Measurements from ENCODE around the gene RAI1. TPM values are rescaled to one million over a fixed set of nuclear protein-coding genes. Genes with fewer than 3 reads are reported as not detected.

The RAI1 gene
- total and polyA plus RNA-seq, 2 of the 13 experiments (the other 11 are each of a cell fraction or from before 2014, with no cell fraction given): 3.4 to 5.2 TPM

GRCh38 chr17:17781591-17782496 is 100.6 kb downstream of the RAI1 start (continued):
- no peak for TF ChIP-seq PAWR (CRISPR knock-in tag; IDR thresholded peaks at IDR 0.05; ENCODE audit: borderline replicate concordance)
- TF ChIP-seq TBX2 (CRISPR knock-in tag; IDR thresholded peaks at IDR 0.05; ENCODE audit: borderline replicate concordance): peak; percentile 45; the same call in 1 of the 2 replicates
- TF ChIP-seq MEIS1 (CRISPR knock-in tag; IDR thresholded peaks at IDR 0.05; ENCODE audit: borderline replicate concordance): no peak
- TF ChIP-seq EED (CRISPR knock-in tag; IDR thresholded peaks at IDR 0.05): peak; percentile 68; the same call in 1 of the 2 replicates
- TF ChIP-seq STAG1 (CRISPR knock-in tag; IDR thresholded peaks at IDR 0.05): no peak
- TF ChIP-seq PTBP1 (IDR thresholded peaks at IDR 0.05; ENCODE audit: low read depth, low read length, poor library complexity, severe bottlenecking): no peak
- TF ChIP-seq ZNF747 (CRISPR knock-in tag; IDR thresholded peaks at IDR 0.05; ENCODE audit: borderline replicate concordance): 0 out of 2 replicates have a peak, but pooled peaks have one; percentile 31
- TF ChIP-seq TAF1 (CRISPR knock-in tag; IDR thresholded peaks at IDR 0.05): no peak
- no peak for TF ChIP-seq KAT8 (CRISPR knock-in tag; IDR thresholded peaks at IDR 0.05)
- TF ChIP-seq ZNF230 (CRISPR knock-in tag; IDR thresholded peaks at IDR 0.05): no peak
- no peak for TF ChIP-seq ZNF543 (CRISPR knock-in tag; IDR thresholded peaks at IDR 0.05)
- no peak for TF ChIP-seq MXD4 (CRISPR knock-in tag; IDR thresholded peaks at IDR 0.05)
- no peak for TF ChIP-seq SMARCE1 (IDR thresholded peaks at IDR 0.05; ENCODE audit: borderline replicate concordance)
- TF ChIP-seq CHD2 (IDR thresholded peaks at IDR 0.05; ENCODE audit: low read depth, low read length): no peak
- no peak for TF ChIP-seq ZMYM3 (CRISPR knock-in tag; IDR thresholded peaks at IDR 0.05)
- no peak for TF ChIP-seq FOXK1 (CRISPR knock-in tag; IDR thresholded peaks at IDR 0.05; ENCODE audit: borderline replicate concordance, low read depth)
- TF ChIP-seq GMEB1 (CRISPR knock-in tag; IDR thresholded peaks at IDR 0.05; ENCODE audit: borderline replicate concordance): no peak
- no peak for TF ChIP-seq ZNF263 (CRISPR knock-in tag; IDR thresholded peaks at IDR 0.05)
- TF ChIP-seq JUNB (CRISPR knock-in tag; IDR thresholded peaks at IDR 0.05; ENCODE audit: borderline replicate concordance): no peak
- 0 out of 2 replicates have a peak, but pooled peaks have one; percentile 15 for TF ChIP-seq ZNF746 (CRISPR knock-in tag; IDR thresholded peaks at IDR 0.05)
- no peak for TF ChIP-seq ZNF724P (CRISPR knock-in tag; IDR thresholded peaks at IDR 0.05; ENCODE audit: borderline replicate concordance)
- TF ChIP-seq RXRB (CRISPR knock-in tag; IDR thresholded peaks at IDR 0.05; ENCODE audit: borderline replicate concordance): no peak
- no peak for TF ChIP-seq RARG (CRISPR knock-in tag; IDR thresholded peaks at IDR 0.05; ENCODE audit: low read depth)
- TF ChIP-seq ZNF703 (CRISPR knock-in tag; IDR thresholded peaks at IDR 0.05; ENCODE audit: borderline replicate concordance): no peak
- TF ChIP-seq NR2F2 (IDR thresholded peaks at IDR 0.05; ENCODE audit: borderline replicate concordance, low read depth): no peak
- TF ChIP-seq ZBTB1 (CRISPR knock-in tag; IDR thresholded peaks at IDR 0.05; ENCODE audit: borderline replicate concordance): no peak
- TF ChIP-seq HNRNPLL (IDR thresholded peaks at IDR 0.05; ENCODE audit: low read depth, low read length, poor library complexity, severe bottlenecking): peak; percentile 47
- no peak for TF ChIP-seq TRIM22 (IDR thresholded peaks at IDR 0.05)

All from HepG2 (cell line).